Measurements from ENCODE around the gene CLDN14.

DNA sequence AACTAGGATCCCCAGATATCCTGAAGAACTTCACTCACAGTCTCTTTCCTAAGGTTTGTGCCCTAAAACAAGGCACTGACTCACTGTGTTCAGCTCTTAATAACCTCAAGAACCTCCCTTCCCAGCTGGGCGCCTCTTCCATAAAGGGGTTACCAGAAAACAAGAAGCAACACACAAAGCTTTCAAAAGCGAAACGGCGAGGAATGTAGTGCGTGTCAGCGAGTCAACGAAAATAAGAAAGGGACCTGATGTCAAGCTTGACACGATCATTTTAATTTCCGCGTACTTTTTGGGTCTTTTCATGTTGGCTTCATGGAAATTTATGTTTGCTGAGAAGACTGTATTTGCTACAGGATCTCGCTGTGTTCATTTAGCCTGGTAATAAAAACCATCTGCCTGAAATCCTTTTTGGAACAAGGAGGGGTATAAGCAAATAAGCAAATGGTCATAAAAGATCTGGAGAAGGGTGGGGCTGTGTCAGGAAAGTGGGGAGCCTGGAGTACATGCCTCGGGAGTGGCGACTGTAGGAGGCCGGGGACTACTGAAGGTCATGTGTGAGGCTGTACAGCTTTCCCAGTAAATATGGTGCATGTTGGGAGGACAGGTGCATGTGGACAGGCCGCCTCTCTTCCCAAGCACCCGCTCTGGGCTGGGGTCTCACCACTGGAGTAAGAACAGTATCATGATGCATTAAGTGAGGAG, 11.4 kb upstream of the CLDN14 start:
- TF ChIP-seq, protein P1, sequence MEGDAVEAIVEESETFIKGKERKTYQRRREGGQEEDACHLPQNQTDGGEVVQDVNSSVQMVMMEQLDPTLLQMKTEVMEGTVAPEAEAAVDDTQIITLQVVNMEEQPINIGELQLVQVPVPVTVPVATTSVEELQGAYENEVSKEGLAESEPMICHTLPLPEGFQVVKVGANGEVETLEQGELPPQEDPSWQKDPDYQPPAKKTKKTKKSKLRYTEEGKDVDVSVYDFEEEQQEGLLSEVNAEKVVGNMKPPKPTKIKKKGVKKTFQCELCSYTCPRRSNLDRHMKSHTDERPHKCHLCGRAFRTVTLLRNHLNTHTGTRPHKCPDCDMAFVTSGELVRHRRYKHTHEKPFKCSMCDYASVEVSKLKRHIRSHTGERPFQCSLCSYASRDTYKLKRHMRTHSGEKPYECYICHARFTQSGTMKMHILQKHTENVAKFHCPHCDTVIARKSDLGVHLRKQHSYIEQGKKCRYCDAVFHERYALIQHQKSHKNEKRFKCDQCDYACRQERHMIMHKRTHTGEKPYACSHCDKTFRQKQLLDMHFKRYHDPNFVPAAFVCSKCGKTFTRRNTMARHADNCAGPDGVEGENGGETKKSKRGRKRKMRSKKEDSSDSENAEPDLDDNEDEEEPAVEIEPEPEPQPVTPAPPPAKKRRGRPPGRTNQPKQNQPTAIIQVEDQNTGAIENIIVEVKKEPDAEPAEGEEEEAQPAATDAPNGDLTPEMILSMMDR (IDR thresholded peaks at IDR 0.05): no peak
- TF ChIP-seq EZH2 (IDR thresholded peaks at IDR 0.05) (no peak), EZH2phosphoT487 (IDR thresholded peaks at IDR 0.05) (no peak)

Data from neural progenitor cell (in vitro differentiated cells).